ENCODE data around the gene ADM.

Gene ADM

GRCh38 chr11:10289765-10290380, 15.0 kb upstream of the ADM start:
- DNase-seq: peak in 1 of 51 donors; percentile 50

GRCh38 chr11:10291801-10292638, 12.9 kb upstream of the ADM start:
- no peak for DNase-seq

GRCh38 chr11:10293423-10294289, 11.2 kb upstream of the ADM start, which contains the start of gene SBF2:
TSS of gene SBF2 (minus strand) at chr11:10294219. CDS start at chr11:10294069, 150 bp downstream.
- peak in 48 of 51 donors; percentile 25 to 90 (median 75) for DNase-seq

GRCh38 chr11:10294290-10294953, 10.5 kb upstream of the ADM start:
- DNase-seq: peak in 11 of 51 donors; percentile 11 to 68 (median 32)

- no peak for DNase-seq
Observed at GRCh38 chr11:10295064-10295901, 9.6 kb upstream of the ADM start.

GRCh38 chr11:10298342-10298741, 6.5 kb upstream of the ADM start:
- no peak for DNase-seq

- no peak for DNase-seq
Observed at GRCh38 chr11:10301656-10302358, 3.1 kb upstream of the ADM start.

- peak in 2 of 51 donors; percentile 64 for DNase-seq
Observed at GRCh38 chr11:10302359-10302743, 2.5 kb upstream of the ADM start.

- DNase-seq: peak in 43 of 51 donors; percentile 27 to 83 (median 61)
Observed at GRCh38 chr11:10302744-10303557, 1.9 kb upstream of the ADM start.

GRCh38 chr11:10303558-10304363, 1.1 kb upstream of the ADM start:
- peak in 2 of 51 donors; percentile 26 to 48 for DNase-seq

GRCh38 chr11:10305262-10305963, 540 bp downstream of the ADM start:
- peak in 6 of 51 donors; percentile 10 to 51 (median 18) for DNase-seq

GRCh38 chr11:10305964-10306918, 1.4 kb downstream of the ADM start:
- peak in 5 of 51 donors; percentile 21 to 55 (median 28) for DNase-seq

GRCh38 chr11:10307022-10307399, 2.1 kb downstream of the ADM start:
- no peak for DNase-seq

GRCh38 chr11:10307400-10308200, 2.7 kb downstream of the ADM start:
- DNase-seq: peak in 49 of 51 donors; percentile 18 to 91 (median 72)

Data from hypothalamus (tissue), 51 donors.